ACC112 (cell line): Measurements from ENCODE around the gene GTF2H1.

Experiments
- H2AFZ ChIP-seq: fragments of 200-600 bp; sonication (generic); one replicate; pipeline ENCODE4 v1.6.0; 2017; ENCODE audit warnings: antibody characterized with exemption, low read length; ENCODE audit not compliant: unreplicated experiment
- H3K27ac ChIP-seq: fragments of 200-600 bp; sonication (generic); 2 replicates; pipeline ENCODE4 v1.5.1; 2014; ENCODE audit warnings: low read depth, mild to moderate bottlenecking, antibody characterized with exemption, low read length, moderate library complexity
- H3K27me3 ChIP-seq: fragments of 200-600 bp; sonication (generic); 2 replicates; pipeline ENCODE4 v1.6.1; 2014; ENCODE audit warnings: mild to moderate bottlenecking, antibody characterized with exemption, low read length, moderate library complexity, mixed read lengths; ENCODE audit not compliant: insufficient read depth
- H3K36me3 ChIP-seq: fragments of 200-600 bp; sonication (generic); 2 replicates; pipeline ENCODE4 v1.6.1; 2016; ENCODE audit warnings: mild to moderate bottlenecking, antibody characterized with exemption, low read length, moderate library complexity, mixed read lengths; ENCODE audit not compliant: insufficient read depth
- H3K4me1 ChIP-seq: fragments of 200-600 bp; sonication (generic); one replicate; pipeline ENCODE4 v1.6.1; 2016; ENCODE audit warnings: low read length, mixed read lengths; ENCODE audit not compliant: insufficient read depth, unreplicated experiment, control insufficient read depth
- H3K4me3 ChIP-seq: fragments of 200-600 bp; sonication (generic); 2 replicates; pipeline ENCODE4 v1.5.1; 2014; ENCODE audit warnings: mild to moderate bottlenecking, low read depth, low read length
- H3K79me2 ChIP-seq: fragments of 200-600 bp; sonication (generic); one replicate; pipeline ENCODE4 v1.6.0; 2016; ENCODE audit warnings: low read length; ENCODE audit not compliant: control insufficient read depth, unreplicated experiment, insufficient read depth

The GTF2H1 gene

DNA sequence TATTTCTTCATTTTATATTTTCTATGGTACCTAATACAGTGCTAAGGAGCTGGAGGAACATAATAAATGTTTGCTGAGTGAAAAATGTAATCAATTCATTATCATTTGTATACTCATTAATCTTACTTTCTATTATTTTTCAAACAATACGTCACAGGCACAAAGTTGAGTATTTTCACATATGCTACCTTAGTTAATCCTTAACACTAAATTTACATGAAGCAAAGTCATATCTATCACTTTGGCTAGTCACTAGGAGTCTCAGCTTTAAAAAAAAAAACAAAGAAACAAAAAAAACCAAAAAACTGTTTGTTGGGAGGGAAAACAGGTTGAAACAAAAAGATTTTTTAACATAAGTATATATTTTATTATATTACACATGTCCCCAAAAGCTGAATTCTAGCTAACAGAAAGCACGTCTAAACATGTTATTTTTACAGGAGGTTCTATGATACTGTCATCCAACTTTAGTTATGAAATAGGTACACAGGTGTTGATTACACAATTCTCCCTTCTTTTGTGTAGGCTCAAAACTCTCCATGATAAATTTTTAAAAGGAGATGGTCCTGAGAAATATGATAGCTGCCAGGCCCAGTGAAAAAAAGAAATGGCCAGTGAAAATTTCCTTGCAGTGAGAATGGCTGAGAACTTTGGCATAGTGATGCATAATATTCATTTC is 14.8 kb upstream of the GTF2H1 start:
- H3K36me3 ChIP-seq = peaks cover 45% of the 10 kb centered on the region

DNA sequence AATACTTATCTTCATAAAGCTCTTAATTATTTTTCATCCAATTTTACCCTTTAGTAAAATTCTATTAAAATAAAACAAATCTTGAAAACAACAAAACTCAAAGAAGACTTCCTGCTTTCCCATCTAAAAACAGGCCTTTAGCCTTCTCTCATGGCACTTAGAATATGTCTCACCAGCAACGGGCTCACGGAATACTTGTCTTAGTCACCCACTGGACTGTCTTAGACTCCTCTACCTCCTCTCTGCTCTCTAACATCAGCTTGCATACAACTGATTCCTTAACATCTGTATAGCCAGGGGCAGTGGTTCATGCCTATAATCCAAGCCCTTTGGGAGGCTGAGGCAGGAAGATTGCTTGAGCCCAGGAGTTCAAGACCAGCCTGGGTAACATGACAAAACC is 14.1 kb upstream of the GTF2H1 start:
- H3K27me3 ChIP-seq = no peaks in the 10 kb centered on the region
- H3K27ac ChIP-seq = no peak overlapping the region
- peaks cover 45% of the 10 kb centered on the region for H3K36me3 ChIP-seq
- peaks cover 15% of the 10 kb centered on the region for H3K4me1 ChIP-seq
- no peak overlapping the region for H2AFZ ChIP-seq
- H3K4me3 ChIP-seq = no peak overlapping the region
- H3K79me2 ChIP-seq = no peaks in the 10 kb centered on the region

More for the DNA sequence above, 14.8 kb upstream of the GTF2H1 start:
- no peaks in the 10 kb centered on the region for H3K27me3 ChIP-seq
- H3K4me3 ChIP-seq = no peak overlapping the region
- H3K4me1 ChIP-seq = peaks cover 9% of the 10 kb centered on the region
- no peak overlapping the region for H2AFZ ChIP-seq
- H3K79me2 ChIP-seq = no peaks in the 10 kb centered on the region
- H3K27ac ChIP-seq = no peak overlapping the region

DNA sequence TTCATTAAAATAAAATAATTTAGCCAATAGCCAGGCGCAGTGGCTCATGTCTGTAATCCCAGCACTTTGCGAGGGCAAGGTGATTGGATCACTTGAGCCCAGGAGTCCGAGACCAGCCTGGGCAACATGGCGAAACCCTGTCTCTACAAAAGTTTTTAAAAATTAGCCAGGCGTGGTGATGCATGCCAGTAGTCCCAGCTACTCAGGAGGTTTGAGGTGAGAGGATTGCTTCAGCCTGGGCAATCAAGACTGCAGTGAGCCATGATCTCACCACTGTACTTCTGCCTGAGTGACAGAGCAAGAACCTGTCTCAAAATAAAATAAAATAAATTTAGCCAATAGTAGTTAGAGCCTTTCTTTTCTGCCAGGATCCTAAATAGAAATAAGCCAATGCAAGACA is 12.7 kb upstream of the GTF2H1 start:
- Histone ChIP-seq H3K27me3 (no peaks in the 10 kb centered on the region), H3K79me2 (peaks cover 2% of the 10 kb centered on the region), H3K36me3 (peaks cover 40% of the 10 kb centered on the region), H2AFZ (no peak overlapping the region), H3K4me3 (no peak overlapping the region), H3K4me1 (peaks cover 23% of the 10 kb centered on the region), H3K27ac (no peak overlapping the region)

DNA sequence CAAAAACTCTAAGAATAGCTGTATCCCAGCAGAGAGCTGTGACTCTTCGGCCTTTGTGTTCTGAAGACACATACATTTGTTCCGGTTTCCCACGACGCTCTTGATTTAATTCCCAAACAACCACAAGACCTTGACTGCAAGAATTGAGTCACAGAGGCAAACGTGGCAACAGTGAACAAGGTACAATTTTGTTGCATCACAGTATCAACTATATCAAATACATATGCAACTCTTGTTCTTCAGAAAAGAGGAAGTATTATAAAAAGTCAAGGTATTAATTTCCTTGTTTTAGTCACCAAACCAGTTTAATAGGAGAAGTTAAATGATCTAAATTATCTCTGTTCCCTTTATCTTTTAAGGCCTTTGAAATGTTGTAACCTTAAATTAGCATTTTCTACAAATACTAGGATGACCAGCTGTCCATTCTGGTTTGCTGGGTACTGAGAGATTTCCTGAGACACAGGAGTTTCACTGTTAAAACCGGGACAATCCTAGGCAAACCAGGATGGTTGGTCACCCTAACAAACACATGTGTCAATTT is 11.5 kb upstream of the GTF2H1 start:
- H2AFZ ChIP-seq = no peak overlapping the region
- H3K36me3 ChIP-seq = peaks cover 34% of the 10 kb centered on the region
- H3K4me3 ChIP-seq = no peak overlapping the region
- peaks cover 23% of the 10 kb centered on the region for H3K4me1 ChIP-seq
- peaks cover 11% of the 10 kb centered on the region for H3K79me2 ChIP-seq
- no peaks in the 10 kb centered on the region for H3K27me3 ChIP-seq
- no peak overlapping the region for H3K27ac ChIP-seq

DNA sequence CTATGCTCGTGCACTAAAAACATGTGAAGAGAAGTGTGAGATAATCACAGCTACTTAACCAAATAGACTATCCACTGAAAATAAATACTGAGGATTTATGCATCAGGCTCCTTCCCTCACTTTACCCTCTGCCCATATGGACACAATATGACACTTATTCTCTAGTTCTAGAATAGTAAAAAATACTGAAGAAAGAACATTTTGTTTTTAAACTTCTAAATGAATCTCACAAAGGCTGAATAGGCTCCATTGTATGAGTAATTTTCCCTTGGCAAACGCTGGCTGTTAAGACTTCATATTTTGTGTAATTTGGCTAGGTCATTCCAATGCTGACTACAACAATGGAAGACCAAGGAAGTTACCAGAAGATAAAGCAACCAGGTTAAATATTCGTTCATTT is 10.4 kb upstream of the GTF2H1 start:
- Histone ChIP-seq H3K27me3 (no peaks in the 10 kb centered on the region), H3K27ac (peak overlapping the region; percentile 69), H3K36me3 (peaks cover 26% of the 10 kb centered on the region), H3K4me1 (peaks cover 23% of the 10 kb centered on the region), H2AFZ (no peak overlapping the region), H3K79me2 (peaks cover 16% of the 10 kb centered on the region), H3K4me3 (no peak overlapping the region)

DNA sequence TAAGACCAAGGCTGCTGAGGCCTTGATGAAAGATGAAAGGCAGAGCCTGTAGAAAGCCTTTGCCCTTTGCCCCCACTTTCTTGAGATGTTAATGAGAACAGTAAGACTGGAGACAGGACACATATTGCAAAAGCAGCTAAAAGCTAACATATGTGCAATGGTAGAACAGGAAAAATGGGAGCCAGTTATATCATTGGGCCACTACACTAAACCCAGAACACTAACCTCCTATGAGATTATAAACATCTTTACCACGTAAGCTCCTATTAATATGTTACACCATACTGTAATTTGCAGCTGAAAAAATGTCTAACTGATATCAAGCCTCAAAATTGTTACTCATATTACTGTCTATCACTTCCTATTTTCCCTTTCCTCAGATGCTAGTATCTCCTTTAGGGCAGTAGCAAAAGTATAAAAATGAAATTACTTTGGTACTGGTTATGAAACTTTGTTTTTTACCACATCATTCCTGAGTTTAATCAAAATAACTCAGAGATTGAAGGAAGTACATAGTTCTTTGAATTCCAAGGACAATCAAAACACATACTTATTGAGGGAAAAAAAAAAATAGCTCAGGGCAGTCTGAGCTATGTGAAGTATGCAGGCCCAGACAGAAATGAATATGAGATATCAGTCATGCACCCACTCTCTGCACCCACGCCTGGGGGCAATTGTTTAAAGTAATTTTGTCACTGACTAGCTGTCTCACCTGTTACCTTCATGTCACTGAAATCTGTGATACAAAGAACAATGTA is 9.5 kb upstream of the GTF2H1 start:
- peaks cover 21% of the 10 kb centered on the region for H3K79me2 ChIP-seq
- no peak overlapping the region for H3K4me3 ChIP-seq
- peak overlapping the region; percentile 0 for H2AFZ ChIP-seq
- H3K36me3 ChIP-seq = peaks cover 29% of the 10 kb centered on the region
- no peaks in the 10 kb centered on the region for H3K27me3 ChIP-seq
- H3K4me1 ChIP-seq = peaks cover 23% of the 10 kb centered on the region
- peak overlapping the region; percentile 69 for H3K27ac ChIP-seq

DNA sequence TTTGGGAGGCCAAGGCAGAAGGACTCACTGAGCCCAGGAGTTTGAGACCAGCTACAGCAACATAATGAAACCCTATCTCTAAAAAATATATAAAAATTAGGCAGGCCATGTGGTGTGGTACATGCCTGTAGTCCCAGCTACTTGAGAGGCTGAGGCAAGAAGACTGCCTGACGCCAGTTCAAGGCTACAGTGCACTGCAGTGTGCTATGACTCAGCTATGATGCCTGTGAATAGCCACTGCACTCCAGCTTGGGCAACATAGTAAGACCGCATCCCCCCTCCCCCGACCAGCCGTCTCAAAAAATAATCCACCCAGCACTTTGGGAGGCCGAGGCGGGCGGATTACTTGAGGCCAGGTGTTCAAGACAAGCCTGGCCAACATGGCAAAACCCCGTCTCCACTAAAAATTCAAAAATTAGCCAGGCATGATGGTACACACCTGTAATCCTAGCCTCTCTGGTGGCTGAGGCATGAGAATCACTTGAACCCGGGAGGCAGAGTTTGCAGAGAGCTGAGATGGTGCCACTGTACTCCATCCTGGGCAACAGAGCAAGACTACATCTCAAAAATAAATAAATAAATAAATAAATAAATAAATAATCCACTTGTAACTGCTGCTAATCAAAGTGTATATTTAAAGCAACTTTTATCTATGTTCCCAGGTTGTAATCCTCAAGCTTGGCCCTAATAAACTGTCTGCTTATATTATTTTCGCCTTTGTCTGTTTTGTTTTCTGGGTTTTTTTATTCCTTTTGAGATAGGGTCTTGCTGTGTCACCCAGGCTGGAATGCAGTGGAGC is 8.2 kb upstream of the GTF2H1 start:
- Histone ChIP-seq H2AFZ (no peak overlapping the region), H3K4me1 (peaks cover 24% of the 10 kb centered on the region)

DNA sequence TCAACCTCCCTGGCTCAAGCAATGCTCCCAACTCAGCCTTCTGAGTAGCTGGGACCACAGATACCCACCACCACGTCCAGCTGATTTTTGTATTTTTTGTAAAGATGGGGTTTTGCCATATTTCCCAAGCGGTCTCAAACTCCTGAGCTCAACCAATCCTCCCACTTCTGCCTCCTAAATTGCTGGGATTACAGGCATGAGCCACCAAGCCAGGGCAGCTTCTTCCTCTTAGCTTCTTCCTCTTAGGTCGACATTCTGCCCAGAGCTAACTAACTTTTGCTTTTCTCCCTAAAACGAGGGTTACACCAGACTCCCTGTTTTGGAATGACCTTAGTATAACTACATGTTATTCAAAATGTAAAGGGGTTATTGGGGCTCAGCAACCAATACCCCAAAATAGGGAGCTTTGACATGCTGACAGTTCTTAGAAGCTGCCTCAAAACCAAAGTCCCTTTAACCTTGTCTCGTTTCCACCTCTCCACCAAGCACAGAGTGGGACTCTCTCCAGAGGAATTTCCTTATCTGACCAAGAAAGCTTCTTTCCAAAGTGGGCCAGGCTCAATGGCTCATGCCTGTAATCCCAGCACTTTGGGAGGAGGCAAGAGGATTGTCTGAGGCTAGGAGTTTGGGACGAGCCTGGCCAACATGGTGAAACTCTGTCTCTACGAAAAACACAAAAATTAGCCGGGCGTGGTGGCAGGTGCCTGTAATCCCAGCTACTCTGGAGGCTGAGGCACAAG is 7.4 kb upstream of the GTF2H1 start:
- Histone ChIP-seq H3K4me1 (peaks cover 31% of the 10 kb centered on the region), H3K27ac (no peak overlapping the region), H3K27me3 (no peaks in the 10 kb centered on the region), H3K79me2 (peaks cover 42% of the 10 kb centered on the region), H3K4me3 (no peak overlapping the region), H2AFZ (no peak overlapping the region), H3K36me3 (peaks cover 17% of the 10 kb centered on the region)

More for the DNA sequence above, 8.2 kb upstream of the GTF2H1 start:
- Histone ChIP-seq H3K4me3 (no peak overlapping the region), H3K27me3 (no peaks in the 10 kb centered on the region), H3K79me2 (peaks cover 34% of the 10 kb centered on the region), H3K36me3 (peaks cover 18% of the 10 kb centered on the region), H3K27ac (peak overlapping the region; percentile 69)

DNA sequence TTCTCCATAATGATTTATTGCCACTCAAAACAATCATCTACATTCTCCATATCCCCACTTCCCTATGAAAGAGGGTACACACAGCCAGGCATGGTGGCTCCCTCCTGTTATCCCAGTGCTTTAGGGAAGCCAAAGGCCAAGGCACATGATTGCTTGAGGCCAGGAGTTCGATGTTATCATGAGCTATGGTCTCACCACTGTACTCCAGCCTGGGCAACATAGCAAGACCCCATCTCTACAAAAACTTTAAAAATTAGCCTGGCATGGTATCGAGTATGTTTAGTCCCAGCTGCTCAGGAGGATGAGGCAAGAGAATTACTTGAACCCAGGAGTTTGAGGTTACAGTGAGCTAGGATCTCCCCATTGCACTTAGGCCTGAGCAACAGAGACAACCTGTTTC is 6.5 kb upstream of the GTF2H1 start:
- H3K36me3 ChIP-seq = peaks cover 10% of the 10 kb centered on the region
- no peaks in the 10 kb centered on the region for H3K27me3 ChIP-seq
- H3K27ac ChIP-seq = no peak overlapping the region
- H3K79me2 ChIP-seq = peaks cover 52% of the 10 kb centered on the region
- no peak overlapping the region for H3K4me3 ChIP-seq
- peaks cover 39% of the 10 kb centered on the region for H3K4me1 ChIP-seq
- H2AFZ ChIP-seq = no peak overlapping the region

DNA sequence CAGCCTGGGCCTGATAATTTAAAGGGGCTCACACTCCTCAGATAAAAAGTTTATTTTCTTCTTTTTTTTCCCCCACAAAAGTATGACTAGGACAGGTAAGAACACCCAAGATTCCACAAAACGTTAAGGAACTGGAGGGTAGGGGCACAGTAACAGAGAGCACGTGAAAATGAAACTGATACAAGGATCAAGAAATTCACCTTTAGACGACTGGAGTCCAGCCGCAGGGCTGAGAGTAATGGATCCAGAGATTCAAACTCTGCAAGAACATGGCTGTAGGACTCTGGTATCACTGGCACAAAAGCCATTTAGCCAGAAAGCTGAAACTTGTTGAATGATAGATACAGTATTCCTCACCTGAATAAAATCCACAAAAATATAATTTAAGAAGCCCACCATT is 4.8 kb upstream of the GTF2H1 start:
- H3K4me1 ChIP-seq = peaks cover 30% of the 10 kb centered on the region
- no peaks in the 10 kb centered on the region for H3K27me3 ChIP-seq
- H3K4me3 ChIP-seq = no peak overlapping the region
- H2AFZ ChIP-seq = no peak overlapping the region
- H3K79me2 ChIP-seq = peaks cover 63% of the 10 kb centered on the region
- peaks cover 7% of the 10 kb centered on the region; the same call in 1 of the 2 replicates for H3K36me3 ChIP-seq
- H3K27ac ChIP-seq = no peak overlapping the region
